ENCODE data around the gene ELAVL2.

The ELAVL2 gene

GRCh38 chr9:23826120-23826629 is at the start of gene ELAVL2:
ELAVL2 (minus strand) TSS chr9:23826240; CDS start chr9:23762234, 64,006 bp downstream.
- peak; percentile 56 for DNase-seq

GRCh38 chr9:23858234-23858633 is 32.2 kb upstream of the ELAVL2 start:
- no peak for DNase-seq

DNA sequence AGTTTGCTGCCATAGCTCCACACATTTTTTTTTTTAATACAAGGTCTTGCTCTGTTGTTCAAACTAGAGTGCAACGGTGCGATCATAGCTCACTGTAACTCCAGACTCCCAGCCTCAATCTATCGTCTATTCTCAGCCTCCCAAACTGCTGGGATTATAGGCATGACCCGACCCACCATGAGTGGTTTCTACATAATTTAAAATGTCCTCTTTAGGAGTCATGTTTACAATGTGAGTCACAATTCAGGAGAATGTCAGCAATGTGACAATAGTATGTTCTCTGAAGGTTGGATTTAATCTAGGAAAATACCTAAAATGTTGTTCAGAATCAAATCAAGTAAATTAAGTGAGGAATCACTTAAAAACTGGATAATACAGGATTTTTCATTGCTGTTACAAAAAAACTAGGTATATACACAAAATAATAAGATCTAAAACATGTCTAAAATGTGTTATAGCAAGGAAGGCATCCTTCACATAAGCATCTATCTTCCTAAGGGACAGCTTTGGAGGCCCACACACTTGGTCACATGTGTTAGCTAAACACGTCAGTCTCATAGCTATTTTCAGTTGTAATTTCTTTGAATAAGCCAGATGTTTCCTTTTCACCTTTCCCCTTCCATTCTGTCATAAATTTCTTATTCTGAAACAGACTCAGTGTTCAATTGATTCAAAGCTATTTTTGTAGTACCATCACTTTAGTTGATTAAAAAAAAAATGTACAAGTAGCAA is 30.0 kb upstream of the ELAVL2 start:
- DNase-seq: no peak

GRCh38 chr9:23850690-23851629 is 24.9 kb upstream of the ELAVL2 start:
- no peak for DNase-seq

DNA sequence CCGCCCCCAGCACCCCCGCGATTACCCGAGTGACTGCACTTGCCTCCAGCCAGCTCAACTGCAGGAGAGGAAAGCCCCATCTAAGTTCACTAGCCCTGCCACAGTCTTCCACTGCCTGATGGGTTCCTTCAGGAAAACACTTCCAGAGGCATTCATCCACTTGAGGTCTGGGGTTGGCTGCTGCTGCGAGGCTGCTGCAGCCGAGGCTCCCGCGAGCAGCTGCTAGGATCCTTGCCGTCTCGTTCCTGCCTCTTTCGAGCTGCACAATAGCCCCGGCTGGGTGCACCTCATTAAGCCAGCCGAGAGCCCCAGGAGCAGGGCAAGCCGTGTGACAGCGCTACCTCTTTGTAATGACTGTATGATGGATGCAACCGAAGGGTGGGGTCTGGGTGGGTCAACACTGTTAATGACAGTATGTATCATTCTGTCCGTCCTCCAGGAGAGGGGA is 24.2 kb upstream of the ELAVL2 start:
- no peak for DNase-seq

DNA sequence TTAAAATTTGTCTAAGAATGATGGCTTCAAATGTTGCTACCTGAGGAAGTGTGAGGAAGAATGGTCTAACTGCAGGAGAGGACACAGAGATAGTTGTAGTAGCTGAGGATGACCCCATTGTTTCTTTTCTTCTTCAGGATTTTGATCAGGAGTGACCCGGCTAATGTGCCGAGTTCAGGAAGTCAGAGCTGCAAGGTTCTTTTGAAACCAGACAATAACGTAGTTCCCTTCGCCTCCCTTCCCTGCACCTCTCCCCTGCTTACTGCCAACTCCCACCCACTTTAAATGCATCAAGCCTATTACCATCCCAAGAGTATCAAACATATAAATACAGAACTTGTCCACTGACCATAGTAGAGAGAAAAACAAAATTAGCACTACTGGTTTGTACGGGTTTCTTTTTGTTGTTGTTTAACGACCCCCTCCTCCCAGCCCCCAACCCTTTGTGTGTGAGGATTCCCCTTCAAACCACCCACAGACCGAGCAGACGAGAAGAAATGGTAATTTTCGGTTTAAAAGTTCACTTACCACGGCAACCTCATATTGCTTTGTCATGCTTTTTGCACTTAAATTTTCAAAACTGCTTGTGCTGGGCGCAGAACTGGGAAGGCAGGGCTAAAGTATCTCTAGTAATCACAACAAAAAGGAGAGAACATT is 23.5 kb upstream of the ELAVL2 start:
- no peak for DNase-seq

DNA sequence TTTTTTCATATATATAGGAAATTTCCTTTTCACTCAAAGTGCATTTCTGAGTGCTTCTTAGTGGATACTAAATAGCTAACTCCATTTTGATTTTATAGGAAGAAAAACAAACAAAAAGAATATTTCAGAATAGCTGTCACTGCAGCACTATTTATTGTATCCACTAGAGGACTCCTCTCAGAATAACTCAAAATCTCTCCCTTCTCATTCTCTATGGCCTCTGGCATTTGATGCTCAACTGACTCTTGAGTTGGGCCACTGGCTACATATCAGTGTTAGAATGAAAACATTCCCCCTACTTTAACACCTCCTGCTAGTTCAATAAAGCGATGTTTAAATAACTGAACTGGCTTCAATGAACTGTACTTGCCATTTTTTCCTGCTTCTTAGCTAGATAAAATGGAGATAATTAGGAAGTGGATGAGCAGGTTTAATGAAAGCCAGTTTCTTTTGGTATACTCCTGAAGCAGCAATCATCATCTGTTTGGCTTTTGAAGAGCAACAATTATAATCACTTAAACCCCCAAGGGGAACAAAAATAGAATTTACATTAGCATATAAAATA is 16.6 kb upstream of the ELAVL2 start:
- DNase-seq: no peak

DNA sequence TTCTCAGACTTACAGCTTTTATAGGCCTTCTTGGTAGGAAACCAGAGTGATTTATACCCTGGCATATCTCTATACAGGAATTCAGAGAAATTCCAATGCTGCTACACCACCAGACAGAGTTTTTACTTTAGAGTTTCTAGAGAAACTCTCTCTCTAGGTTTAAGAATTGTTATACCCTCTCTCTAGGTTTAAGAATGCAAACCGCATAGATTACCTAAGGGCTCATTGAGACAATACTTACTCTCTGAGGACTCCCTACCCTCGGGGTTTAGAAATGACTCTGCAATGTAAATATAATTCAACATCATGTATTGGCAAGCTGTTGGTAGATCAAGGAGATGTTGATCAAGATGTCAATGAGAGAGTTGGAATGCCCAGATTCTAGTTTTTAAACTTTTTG is 15.3 kb upstream of the ELAVL2 start:
- no peak for DNase-seq

- DNase-seq: no peak
Observed at GRCh38 chr9:23837038-23837437, 11.0 kb upstream of the ELAVL2 start.

- DNase-seq: no peak
Observed at GRCh38 chr9:23830929-23831730, 5.1 kb upstream of the ELAVL2 start.

DNA sequence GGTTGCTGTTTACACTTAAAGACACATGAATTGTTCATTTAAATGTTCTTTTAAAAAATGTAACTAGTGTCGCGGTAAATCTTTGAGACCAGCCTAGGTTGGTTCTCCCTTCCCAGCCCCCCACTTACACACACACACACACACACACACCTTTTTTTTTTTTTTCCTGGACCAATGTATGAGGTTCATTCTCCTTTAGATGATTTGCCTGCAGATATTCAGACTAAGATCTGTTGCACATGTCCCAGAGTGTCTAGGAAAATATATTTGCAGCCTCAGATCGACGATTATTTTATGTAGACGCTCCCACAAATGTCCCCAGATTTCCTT is 4.4 kb upstream of the ELAVL2 start:
- DNase-seq: no peak

DNA sequence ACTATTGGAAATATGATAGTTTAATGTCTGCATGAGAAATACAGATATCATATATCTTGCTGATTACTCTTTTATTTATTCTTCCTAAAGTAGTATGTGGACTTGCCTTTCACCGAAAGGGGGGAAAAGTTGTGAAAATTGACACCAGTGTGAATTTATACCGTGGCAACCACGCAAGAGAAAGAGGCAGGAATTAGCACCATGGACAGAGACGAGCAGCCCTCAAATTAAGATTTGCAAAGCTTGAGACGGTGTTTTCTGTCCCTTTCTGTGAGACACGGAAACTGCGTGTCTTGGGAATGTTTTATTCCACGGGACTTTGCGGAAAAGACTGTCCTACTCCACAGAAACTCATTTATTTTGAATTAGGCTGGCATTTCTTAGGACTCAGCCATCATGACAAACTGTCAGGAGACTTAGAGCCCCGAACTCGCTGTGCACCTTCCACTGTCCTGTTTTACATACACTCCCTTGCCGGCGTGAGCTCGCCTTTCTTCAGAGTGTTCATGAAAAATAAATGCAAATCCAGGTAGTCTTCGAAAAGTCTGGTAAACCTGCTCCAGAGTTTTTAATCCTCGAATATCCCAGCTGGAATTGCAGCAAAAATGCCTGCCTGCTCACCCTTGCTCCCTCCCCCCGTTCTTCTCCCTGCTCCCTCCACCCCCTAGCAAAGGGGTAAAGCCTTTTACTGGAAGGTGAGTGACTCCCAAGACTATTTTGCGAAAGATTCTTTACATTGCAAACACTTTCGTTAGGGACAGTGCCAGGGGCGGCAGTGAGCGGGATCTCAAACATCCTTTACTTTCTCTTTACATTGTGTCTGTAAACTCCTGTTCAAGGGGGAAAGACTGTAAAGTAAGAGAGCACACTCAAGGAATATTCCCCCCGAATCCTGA is 3.8 kb upstream of the ELAVL2 start:
- DNase-seq: no peak

- DNase-seq: no peak
Observed at GRCh38 chr9:23825700-23826099, 340 bp downstream of the ELAVL2 start.

GRCh38 chr9:23824830-23825591 is 1.0 kb downstream of the ELAVL2 start:
- no peak for DNase-seq

DNA sequence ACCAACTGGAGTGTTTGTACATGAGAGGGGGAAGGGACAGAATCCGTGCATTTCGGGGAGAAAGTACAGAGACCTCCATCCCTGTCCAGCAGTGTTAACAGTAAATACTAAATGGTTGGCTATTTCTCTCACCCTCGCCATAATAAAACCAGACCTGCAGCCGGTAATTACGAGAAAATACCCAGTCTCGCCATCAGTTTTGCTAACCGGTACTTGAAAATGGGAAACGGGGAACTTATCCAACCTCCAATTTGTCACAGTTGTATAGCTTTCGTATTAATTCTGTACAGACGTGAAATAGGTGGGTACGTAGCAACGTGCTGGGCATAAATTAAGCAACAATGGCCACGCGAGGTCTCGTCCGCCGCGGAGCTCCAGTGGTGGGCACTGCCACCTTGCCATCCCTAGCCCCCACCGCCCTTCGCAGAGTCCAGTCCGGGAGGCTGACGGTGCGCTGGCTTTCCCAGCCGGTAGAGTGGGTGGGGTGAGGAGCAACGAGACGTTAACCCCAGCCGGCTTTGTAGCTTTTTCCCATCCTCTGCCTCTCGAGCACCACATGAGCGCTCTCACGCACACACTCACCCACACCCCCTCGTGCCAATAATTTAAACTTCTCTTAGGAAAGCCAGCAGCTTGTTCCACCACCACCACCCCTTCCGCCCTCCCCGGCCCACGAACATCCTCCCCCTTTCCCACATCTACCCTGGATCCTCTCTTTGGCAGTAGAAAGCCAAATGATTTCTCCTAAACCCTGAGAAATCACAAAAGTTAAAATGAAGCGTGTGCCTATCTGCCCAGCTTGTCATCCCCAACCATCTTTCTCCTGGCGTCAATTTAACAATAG is 1.8 kb downstream of the ELAVL2 start:
- DNase-seq: no peak

GRCh38 chr9:23823269-23823668 is 2.8 kb downstream of the ELAVL2 start:
- DNase-seq: no peak

GRCh38 chr9:23822261-23823169 is 3.5 kb downstream of the ELAVL2 start:
- DNase-seq: no peak
